LHCN-M2 (cell line): ENCODE results near the gene C10orf67. TPM values are rescaled to one million over a fixed set of nuclear protein-coding genes. Genes with fewer than 3 reads are reported as not detected.
A peak's percentile ranks its signal among the peaks of the same experiment; 100 is the strongest.
"Not testable (repeated sequence)": the region's sequence is repeated elsewhere in the genome, so short reads cannot be mapped to it uniquely, and the experiment has no call there.

Experiments used
- DNase-seq: peaks from one replicate; pipeline ENCODE4 v3.0.0-alpha.2; 2012; ENCODE audit warnings: low read depth
- total RNA-seq: library from RNA; depleted of rRNA; stranded (reverse); fragments of >200 nt; gene quantifications from 2 replicates; pipeline ENCODE4 v1.2.3, GENCODE V29; 2014

Gene C10orf67
- total RNA-seq, 1 experiment from 2014 or later, result 0.11 TPM

DNA sequence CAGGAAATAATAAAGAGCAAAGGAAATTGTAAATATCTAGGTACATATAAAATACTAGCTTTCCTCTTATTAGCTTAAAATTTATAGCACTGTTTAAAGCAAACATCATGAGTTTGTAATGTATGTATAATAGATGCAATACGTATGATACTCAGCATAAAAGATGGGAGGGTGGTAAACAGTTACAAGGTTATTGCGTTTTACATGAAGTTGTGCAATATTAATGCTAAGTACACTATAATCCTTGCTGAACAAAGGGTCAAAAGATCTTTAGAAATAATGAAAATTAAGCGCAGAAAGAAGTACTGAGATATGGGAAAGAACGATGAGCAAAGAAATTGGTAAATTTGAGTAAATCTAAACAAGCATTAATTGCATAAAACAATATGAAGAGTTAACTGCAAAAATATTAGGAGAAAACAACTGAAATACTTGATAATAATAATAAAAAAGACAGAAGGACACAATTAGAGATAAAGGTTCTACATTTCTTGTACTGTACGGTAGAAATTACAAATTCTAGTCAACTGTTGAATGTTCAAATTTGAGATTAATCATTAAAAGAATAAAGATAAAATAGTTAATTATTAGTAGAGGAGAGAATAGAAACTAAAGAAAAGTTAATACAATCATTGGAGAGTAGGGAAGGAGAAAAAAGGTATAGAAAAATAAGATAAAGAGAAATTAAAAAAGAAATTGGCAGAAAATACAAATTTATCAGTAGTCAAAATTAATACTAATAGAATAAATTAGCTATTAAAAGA is 17.9 kb downstream of the C10orf67 start:
- no peak for DNase-seq

DNA sequence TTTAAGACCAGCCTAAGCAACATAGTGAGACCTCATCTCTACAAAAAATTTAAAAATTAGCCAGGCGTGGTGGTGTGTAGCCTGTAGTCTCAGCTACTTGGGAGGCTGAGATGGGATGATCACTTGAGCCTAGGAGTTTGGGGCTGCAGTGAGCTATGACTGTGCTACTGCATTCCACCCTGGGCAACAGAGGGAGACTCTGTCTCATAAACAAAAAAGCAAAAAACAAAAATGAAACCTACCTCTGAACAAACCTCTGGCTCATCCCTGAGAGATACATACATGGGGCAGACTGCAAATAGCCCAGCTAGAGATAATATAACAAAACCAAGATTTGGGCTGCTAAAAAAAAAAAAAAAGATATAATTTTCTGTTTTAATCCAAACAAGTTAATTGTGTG is 19.5 kb downstream of the C10orf67 start:
- no peak for DNase-seq

DNA sequence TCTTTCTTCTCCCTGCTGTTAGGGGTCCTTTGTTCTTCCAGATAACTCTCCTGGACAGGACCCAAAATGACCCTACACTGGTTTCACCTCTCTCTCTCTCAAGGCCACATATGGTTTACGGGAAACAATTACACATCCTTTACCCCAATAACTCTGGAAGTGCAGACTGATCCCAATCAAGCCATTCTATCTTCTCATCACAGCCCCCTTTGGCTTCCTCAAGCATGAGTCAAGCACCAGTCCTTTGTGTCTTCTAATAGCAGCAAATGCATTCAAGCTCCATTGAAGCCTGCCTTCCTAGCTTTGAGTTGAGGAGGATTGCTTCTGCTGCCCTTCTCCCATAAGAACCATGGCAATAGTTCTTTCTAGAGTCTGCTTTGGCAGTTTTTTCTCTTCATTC is 20.2 kb downstream of the C10orf67 start:
- DNase-seq, result no peak

GRCh38 chr10:23322082-23322481 is 22.5 kb downstream of the C10orf67 start:
- DNase-seq, result no peak

- DNase-seq, result no peak
These were observed 24.8 kb downstream of the C10orf67 start for GRCh38 chr10:23319835-23320234.

GRCh38 chr10:23318359-23318758 is 26.2 kb downstream of the C10orf67 start:
- DNase-seq, result no peak

GRCh38 chr10:23317416-23317815 is 27.2 kb downstream of the C10orf67 start:
- no peak for DNase-seq

GRCh38 chr10:23316406-23316805 is 28.2 kb downstream of the C10orf67 start:
- DNase-seq, result no peak

DNA sequence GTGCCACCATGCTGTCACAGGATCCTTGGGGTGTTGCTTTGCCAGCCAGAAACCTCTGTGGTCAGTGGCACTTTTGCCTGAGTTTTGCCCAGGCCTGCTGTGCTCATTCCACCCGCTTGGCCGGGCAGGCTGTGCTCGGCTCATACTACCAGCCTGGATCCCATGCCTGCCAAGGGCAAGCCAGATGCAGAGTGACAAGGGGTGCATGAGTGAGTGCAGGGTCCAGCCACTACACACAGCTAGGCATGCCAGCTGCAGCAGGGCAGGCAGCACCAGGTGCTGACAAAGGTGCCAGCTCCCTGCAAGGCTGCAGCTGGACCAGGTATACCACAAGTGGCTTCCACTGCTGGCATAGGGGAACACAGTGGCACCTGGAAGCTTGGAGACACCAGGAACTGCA is 28.6 kb downstream of the C10orf67 start:
- DNase-seq, result no peak

- peak; percentile 78 for DNase-seq
These were observed 29.8 kb downstream of the C10orf67 start for GRCh38 chr10:23314835-23315239.

- no peak for DNase-seq
These were observed 33.6 kb downstream of the C10orf67 start for GRCh38 chr10:23311034-23311433.

GRCh38 chr10:23310404-23310803 is 34.2 kb downstream of the C10orf67 start:
- DNase-seq, result no peak

GRCh38 chr10:23299961-23300360 is 44.6 kb downstream of the C10orf67 start:
- DNase-seq, result not testable (repeated sequence)

DNA sequence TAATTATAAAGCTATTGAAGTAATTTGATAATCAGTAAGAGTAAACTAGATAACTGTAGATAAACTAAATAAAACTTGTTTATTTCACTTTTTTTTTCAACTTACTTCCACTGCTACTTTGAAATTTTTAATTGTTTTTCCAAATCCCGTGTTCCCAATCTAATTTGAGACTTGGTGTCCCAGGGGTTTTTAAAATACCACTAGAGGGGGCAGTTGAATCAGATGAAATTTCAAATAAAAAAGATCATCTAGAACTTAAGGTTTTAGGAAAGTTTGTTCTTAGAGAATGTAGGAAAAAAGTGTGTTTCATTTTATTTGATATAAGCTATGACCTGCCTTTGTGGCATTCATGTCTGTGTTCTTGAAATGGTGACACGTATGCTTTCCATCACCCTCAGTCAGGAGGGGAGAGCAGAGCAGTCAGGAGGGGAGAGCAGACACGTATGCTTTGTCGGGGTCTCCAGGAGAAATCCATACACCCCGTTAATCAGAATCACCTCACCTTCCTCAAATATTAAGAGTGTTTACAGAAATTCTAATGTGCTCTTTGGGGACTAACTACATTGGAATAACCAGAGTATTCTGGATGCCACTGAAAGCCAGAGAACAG is 49.9 kb downstream of the C10orf67 start:
- peak; percentile 6 for DNase-seq

DNA sequence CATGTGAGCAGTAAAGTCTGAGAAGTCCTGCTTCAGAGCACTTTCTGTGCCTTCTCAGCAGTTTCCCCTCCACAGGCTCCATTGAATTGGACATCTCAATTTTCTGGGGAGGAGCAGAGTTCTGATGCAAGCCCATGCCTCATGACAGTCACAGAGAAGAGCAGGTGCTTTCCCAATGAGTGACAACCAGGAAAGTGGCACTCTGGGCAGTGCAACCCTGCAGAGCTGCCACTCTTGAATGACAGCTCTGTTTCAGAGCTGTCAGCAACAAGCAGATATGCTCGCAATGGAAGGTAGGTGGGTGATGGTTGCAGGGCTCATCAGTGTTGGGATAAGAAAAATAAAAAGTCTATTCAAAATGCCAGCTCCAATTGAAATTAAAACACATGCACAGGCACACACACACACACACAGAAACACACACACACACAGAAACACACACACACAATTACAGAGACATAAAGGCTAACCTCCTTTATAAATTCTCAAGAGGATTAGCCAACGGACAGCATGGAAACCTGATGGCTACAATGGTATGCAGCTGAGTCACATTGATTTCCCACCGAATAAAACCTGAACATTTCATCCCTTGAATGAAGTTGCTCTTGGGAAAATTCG is 50.5 kb downstream of the C10orf67 start:
- no peak for DNase-seq

DNA sequence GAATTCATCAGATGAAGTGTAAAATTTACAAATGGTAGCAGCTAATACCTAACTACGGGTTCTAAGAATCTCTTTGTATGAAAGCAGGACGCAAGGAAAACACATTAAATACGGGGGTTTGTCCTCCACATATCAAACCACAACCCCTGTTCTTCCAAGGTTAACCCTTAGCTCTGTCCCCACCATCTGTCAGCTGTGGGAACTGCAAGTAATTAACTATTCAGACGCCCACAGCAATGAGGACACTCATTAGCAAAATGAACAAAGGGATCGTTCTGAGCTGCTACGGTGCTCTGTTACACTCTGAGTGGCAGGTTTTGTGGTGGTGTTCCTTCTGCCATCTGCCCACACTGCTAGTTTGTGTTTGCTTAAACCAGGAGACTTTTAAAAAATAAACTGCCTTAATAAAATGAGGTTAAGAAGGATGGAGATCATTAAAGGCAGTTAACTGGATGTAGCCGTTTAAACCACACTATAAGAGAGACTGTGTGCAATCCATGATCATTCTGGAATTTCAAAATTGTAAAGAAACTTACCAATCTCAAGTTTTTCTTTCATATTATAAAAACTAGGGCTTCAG is 51.4 kb downstream of the C10orf67 start:
- DNase-seq, result peak; percentile 20

DNA sequence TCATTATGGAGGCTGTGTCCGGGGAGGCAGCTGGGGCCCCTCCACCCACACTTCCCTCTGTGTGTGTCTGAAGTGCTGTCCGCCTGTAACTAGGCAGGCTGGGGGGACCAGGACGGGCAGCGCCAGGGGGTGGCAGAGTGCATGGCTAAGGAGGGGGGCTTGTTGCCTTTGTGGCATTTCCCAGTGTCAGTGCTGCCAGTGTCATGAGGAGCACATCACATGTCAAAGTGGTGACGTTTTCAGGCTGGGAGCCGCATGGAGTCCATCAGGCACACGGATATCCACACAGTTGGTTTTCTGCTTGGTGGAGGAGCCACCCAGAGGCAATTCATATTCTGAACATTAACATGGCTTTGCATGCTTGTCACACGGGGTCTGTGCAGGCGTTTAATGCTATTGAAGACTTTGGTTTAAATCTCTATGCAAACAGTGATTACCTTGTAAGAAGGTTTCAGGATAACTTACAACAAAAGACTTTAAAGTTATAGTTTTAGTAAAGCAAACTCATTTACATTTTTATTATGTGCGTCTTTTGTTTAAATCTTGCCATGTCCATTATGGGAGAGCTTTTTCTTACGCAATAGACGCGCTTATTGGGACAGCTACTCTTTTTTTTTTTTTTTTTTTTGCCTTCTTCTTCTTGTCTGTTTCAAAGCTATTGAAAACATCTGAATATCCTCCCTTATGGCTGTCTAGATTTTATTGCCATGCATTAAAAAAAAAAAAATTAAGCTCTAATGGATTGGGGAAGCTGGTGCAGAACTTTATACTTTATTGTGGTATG is 52.9 kb downstream of the C10orf67 start:
- no peak for DNase-seq

DNA sequence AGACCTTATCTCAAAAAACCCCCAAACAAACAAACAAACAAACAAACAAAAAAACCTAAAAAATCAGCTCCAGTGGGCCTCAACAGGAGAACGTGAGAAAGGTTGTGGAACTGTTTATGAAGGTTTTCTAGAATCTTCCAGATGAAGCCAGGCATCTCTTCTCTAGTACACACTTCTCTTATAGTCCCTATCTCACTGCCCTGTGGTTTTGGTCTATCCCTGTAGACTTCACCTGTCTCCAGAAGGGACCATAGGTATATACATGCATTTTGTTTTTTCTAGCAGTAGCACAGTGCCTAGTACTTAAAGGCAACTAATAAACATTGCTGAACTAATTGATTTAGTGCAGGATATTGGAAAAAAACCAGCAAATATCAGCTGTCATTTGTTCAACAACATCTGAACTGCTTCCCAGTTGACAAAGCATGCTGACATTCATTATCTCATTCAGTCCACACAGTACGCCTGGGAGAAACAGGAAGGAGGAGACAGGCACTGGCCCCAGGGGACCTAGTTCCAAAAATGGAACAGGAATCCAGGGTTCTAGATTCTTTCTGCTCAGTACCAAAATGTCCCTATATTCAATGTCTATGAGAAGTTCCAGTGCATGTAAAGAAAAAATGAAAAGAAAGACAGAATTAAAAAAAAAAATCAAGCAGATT is 59.8 kb downstream of the C10orf67 start:
- no peak for DNase-seq

- no peak for DNase-seq
These were observed 60.4 kb downstream of the C10orf67 start for GRCh38 chr10:23284155-23284554.

DNA sequence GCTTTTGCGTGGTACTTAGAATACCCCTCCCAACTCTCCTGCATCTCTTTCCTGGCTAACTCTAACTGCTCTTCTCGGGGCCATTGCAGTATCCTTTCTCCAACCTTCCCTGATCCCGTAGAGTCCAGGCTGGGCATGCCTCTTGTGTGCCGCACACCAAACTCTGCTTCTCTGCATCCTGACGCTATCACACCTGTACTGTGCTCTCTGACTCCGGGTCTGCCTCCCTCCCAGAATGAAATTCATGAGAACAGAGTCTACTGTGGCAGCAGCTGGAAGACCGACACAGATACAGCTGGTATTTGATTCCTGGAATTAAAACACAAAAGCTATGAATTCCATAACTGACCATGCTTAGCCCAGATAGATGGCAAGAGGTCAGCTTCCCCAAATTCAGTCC is 60.9 kb downstream of the C10orf67 start:
- no peak for DNase-seq

DNA sequence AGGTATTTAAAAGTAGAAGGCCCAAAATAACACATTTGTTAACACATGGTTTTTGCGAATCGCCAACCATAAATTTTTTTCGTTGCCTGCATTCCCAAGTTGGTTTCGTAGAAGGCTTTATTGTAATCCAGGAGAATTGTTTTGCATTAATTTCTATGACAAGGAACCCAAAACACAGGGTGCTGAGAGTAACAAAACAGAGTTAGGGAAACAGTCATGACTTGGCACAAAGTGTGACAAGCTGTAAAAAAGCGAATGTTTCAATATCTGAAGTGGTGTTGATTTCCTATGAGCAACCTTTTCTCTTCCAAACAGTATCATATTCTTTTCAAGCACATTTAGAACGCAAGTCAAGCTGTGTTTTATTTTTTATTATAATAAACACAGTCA is 63.6 kb downstream of the C10orf67 start:
- no peak for DNase-seq
